HepG2 (cell line): ENCODE results near the gene USH2A.

Experiments used
- CTCF ChIP-seq: sonication (generic); formaldehyde crosslinking; IDR thresholded peaks from 2 replicates; pipeline ENCODE4 v1.5.0; 2020; ENCODE audit warnings: mild to moderate bottlenecking, missing genetic modification reagents, moderate library complexity
- ELF3 ChIP-seq: IDR thresholded peaks from 2 replicates; pipeline ENCODE4 v1.6.1; 2016; ENCODE audit warnings: missing genetic modification reagents, missing compliant biosample characterization
- FOXK2 ChIP-seq: fragments of 450-650 bp; IDR thresholded peaks from 2 replicates; pipeline ENCODE4 v1.6.1; 2016
- PREB ChIP-seq: sonication (generic); formaldehyde crosslinking; IDR thresholded peaks from 2 replicates; pipeline ENCODE4 v1.4.0; 2020; ENCODE audit warnings: missing genetic modification reagents
- SP2 ChIP-seq: sonication (generic); formaldehyde crosslinking; IDR thresholded peaks from 2 replicates; pipeline ENCODE4 v1.5.1; 2020; ENCODE audit warnings: mild to moderate bottlenecking, missing genetic modification reagents
- TFDP1 ChIP-seq: IDR thresholded peaks from 2 replicates; pipeline ENCODE4 v1.6.1; 2016; ENCODE audit warnings: missing compliant biosample characterization, missing genetic modification reagents, borderline replicate concordance
- ZBTB40 ChIP-seq, 2 experiments: fragments of 450-650 bp in 1 of 2; sonication (generic) in 1 of 2; formaldehyde crosslinking in 1 of 2; IDR thresholded peaks; 2 replicates each; pipeline versions ENCODE4 v1.6.1 to v1.8.0; 2016 to 2022; ENCODE audit warnings: antibody characterized with exemption in 1 of 2, mild to moderate bottlenecking in 1 of 2, missing genetic modification reagents in 1 of 2
- ZBTB7A ChIP-seq: sonication (generic); formaldehyde crosslinking; IDR thresholded peaks from 2 replicates; pipeline ENCODE4 v1.8.0; 2022; ENCODE audit warnings: mild to moderate bottlenecking, missing genetic modification reagents
- ZC3H4 ChIP-seq: sonication (generic); formaldehyde crosslinking; IDR thresholded peaks from 2 replicates; pipeline ENCODE4 v1.4.0; 2020; ENCODE audit warnings: missing genetic modification reagents, borderline replicate concordance
- ZNF747 ChIP-seq: sonication (generic); formaldehyde crosslinking; IDR thresholded peaks from 2 replicates; pipeline ENCODE4 v1.8.1; 2023; ENCODE audit warnings: missing genetic modification reagents, mild to moderate bottlenecking, borderline replicate concordance

GRCh38 chr1:216453777-216454176, 30.5 kb upstream of the USH2A start:
- TF ChIP-seq ZNF747 (no peak), PREB (no peak), CTCF (CRISPR knock-in tag) (no peak), TFDP1 (CRISPR knock-in tag) (no peak), ELF3 (no peak), SP2 (no peak), ZC3H4 (no peak), ZBTB40 (IDR thresholded peaks at IDR 0.05) (no peak), ZBTB40 (CRISPR knock-in tag; IDR thresholded peaks at IDR 0.05) (no peak), FOXK2 (no peak), ZBTB7A (CRISPR knock-in tag) (no peak)
